Measurements from ENCODE around the gene ZNF827.

ZNF827 gene

DNA sequence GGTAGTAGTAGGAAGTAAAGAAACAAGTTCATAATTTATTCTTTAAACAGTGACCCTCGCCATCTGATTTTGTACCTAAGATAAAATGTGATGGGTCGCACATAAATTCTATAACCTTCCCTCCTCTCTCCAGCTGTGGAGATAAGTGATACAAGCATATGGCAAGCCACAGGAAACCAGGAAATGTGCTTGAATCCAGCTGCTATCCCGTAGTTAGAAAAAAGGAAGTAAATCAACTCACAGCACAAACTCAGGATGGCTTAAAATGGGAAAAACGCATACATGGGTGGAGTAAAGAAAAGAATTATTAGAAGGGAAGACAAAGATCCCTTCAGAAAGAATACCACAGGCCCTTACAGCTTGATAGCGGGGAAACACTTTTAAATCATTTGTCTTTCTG is 78.2 kb downstream of the ZNF827 start:
- H3K27ac ChIP-seq (ENCODE audit: poor library complexity, severe bottlenecking) = no peak overlapping the region
- H3K4me3 ChIP-seq (ENCODE audit: severe bottlenecking) = no peak overlapping the region
- no peak for DNase-seq (ENCODE audit: low spot score)
- TF ChIP-seq CTCF (IDR thresholded peaks at IDR 0.05; ENCODE audit: poor library complexity, severe bottlenecking) = no peak
- H3K4me1 ChIP-seq (ENCODE audit: insufficient read depth, poor library complexity, severe bottlenecking) = no peaks in the 10 kb centered on the region
- no peaks in the 10 kb centered on the region for H3K27me3 ChIP-seq (ENCODE audit: insufficient read depth, poor library complexity, severe bottlenecking)
- no peaks in the 10 kb centered on the region for H3K9me3 ChIP-seq (ENCODE audit: severe bottlenecking)
- H3K36me3 ChIP-seq (ENCODE audit: low read depth) = no peaks in the 10 kb centered on the region
- no peak for ATAC-seq (ENCODE audit: low read depth)

DNA sequence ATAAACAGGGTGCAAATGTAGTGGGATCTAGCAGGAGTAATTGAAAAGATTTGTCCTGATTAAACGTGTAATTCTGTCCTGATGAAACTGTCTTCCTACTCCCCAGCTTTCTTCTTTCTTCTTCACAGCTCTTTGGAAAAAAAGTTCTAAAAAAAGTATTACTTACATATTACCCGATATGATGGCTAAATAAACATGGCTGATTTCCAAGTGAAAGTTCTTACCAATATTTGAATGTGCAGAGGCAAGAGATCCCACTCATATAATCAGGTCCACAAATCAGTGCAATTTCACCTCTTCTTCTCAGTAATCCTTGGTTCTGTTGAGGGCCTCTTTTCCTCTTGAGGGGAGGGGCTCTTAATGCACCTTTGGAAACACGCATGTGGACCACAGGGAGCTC is 78.7 kb downstream of the ZNF827 start:
- H3K27me3 ChIP-seq (ENCODE audit: insufficient read depth, poor library complexity, severe bottlenecking) = no peaks in the 10 kb centered on the region
- no peaks in the 10 kb centered on the region for H3K9me3 ChIP-seq (ENCODE audit: severe bottlenecking)
- H3K4me3 ChIP-seq (ENCODE audit: severe bottlenecking) = no peak overlapping the region
- no peaks in the 10 kb centered on the region for H3K4me1 ChIP-seq (ENCODE audit: insufficient read depth, poor library complexity, severe bottlenecking)
- ATAC-seq (ENCODE audit: low read depth) (no peak), DNase-seq (ENCODE audit: low spot score) (no peak)
- TF ChIP-seq CTCF (IDR thresholded peaks at IDR 0.05; ENCODE audit: poor library complexity, severe bottlenecking) = no peak
- H3K27ac ChIP-seq (ENCODE audit: poor library complexity, severe bottlenecking) = no peak overlapping the region
- H3K36me3 ChIP-seq (ENCODE audit: low read depth) = no peaks in the 10 kb centered on the region

DNA sequence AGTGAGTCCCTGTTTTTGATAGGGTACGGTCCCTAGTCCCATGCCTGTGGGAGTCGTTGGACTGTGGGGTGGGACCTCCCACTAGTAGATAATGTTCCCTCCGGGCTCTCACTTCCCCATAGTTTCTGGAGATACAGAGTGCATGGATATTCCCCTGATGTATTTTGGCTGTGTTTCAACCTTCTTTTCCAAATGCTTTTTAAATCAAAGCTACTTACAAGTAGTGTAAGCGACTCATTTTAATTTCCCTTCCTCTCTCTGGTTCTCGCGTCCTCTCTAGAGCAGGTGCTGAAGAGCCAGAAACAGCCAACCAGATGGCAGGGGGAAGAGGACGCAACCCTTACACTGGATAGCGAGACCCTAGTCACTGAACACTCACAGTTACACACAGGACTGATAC is 79.2 kb downstream of the ZNF827 start:
- H3K27me3 ChIP-seq (ENCODE audit: insufficient read depth, poor library complexity, severe bottlenecking) = no peaks in the 10 kb centered on the region

GRCh38 chr4:145852256-145852839 is 86.3 kb downstream of the ZNF827 start:
- Histone ChIP-seq H3K27ac (ENCODE audit: poor library complexity, severe bottlenecking) (no peak overlapping the region), H3K4me3 (ENCODE audit: severe bottlenecking) (no peak overlapping the region), H3K9me3 (ENCODE audit: severe bottlenecking) (no peaks in the 10 kb centered on the region), H3K4me1 (ENCODE audit: insufficient read depth, poor library complexity, severe bottlenecking) (no peaks in the 10 kb centered on the region), H3K27me3 (ENCODE audit: insufficient read depth, poor library complexity, severe bottlenecking) (no peaks in the 10 kb centered on the region), H3K36me3 (ENCODE audit: low read depth) (peaks cover 3% of the 10 kb centered on the region; the same call in 1 of the 2 replicates)
- DNase-seq (ENCODE audit: low spot score) (no peak), ATAC-seq (ENCODE audit: low read depth) (no peak)
- TF ChIP-seq CTCF (IDR thresholded peaks at IDR 0.05; ENCODE audit: poor library complexity, severe bottlenecking) = no peak

More for the DNA sequence above, 79.2 kb downstream of the ZNF827 start:
- H3K4me3 ChIP-seq (ENCODE audit: severe bottlenecking) = no peak overlapping the region
- H3K9me3 ChIP-seq (ENCODE audit: severe bottlenecking) = no peaks in the 10 kb centered on the region
- no peak for ATAC-seq (ENCODE audit: low read depth)
- no peak for DNase-seq (ENCODE audit: low spot score)
- H3K36me3 ChIP-seq (ENCODE audit: low read depth) = no peaks in the 10 kb centered on the region
- H3K4me1 ChIP-seq (ENCODE audit: insufficient read depth, poor library complexity, severe bottlenecking) = no peaks in the 10 kb centered on the region
- H3K27ac ChIP-seq (ENCODE audit: poor library complexity, severe bottlenecking) = no peak overlapping the region
- no peak for TF ChIP-seq CTCF (IDR thresholded peaks at IDR 0.05; ENCODE audit: poor library complexity, severe bottlenecking)

DNA sequence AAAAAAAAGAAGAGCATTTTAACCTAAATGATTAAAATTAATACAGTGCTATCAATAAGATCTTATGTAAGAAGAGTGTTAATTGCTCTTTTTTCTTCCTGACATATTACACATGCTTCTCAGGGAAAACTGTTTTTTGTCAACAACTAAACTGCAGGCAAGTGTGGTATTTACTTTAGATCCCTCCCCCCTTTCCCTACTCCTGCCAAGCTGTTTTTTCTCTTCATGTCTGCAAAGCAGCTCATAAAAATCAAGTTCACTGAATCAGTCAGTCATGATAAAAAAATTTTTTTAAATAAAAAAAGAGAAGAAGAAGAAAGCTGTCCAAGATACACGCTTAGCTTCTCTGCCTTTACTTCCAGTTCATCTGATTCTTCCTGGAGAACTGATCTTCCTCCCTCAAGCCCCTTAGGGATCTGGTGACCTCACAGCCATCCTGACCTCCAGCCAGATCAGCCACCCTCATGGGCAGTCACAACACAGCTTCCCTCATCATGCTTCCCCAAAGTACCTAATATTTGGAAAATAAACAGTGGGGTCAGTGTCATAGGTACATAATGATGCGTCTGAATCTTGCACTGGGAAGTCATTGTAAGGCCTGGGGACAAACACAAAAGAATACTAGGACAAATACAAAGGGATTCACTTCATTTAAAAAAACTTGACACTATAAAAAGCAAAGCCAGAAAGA is 87.0 kb downstream of the ZNF827 start:
- no peak for TF ChIP-seq CTCF (IDR thresholded peaks at IDR 0.05; ENCODE audit: poor library complexity, severe bottlenecking)
- no peaks in the 10 kb centered on the region for H3K9me3 ChIP-seq (ENCODE audit: severe bottlenecking)
- H3K4me3 ChIP-seq (ENCODE audit: severe bottlenecking) = no peak overlapping the region
- no peak overlapping the region for H3K27ac ChIP-seq (ENCODE audit: poor library complexity, severe bottlenecking)
- no peak for ATAC-seq (ENCODE audit: low read depth)
- no peaks in the 10 kb centered on the region for H3K27me3 ChIP-seq (ENCODE audit: insufficient read depth, poor library complexity, severe bottlenecking)
- H3K36me3 ChIP-seq (ENCODE audit: low read depth) = peaks cover 3% of the 10 kb centered on the region; the same call in 1 of the 2 replicates
- no peak for DNase-seq (ENCODE audit: low spot score)
- no peaks in the 10 kb centered on the region for H3K4me1 ChIP-seq (ENCODE audit: insufficient read depth, poor library complexity, severe bottlenecking)

Measured in RWPE2 (cell line).